NCI-H748 (cell line): ENCODE results near the gene UBA7.
A peak's percentile ranks its signal among the peaks of the same experiment; 100 is the strongest.

Experiments used
- DNase-seq: peaks from one replicate; lab custom pipeline; 2025; ENCODE audit not compliant: unreplicated experiment; lab: John Stamatoyannopoulos, UW

The UBA7 gene

GRCh38 chr3:49805897-49806701 is 7.7 kb downstream of the UBA7 start:
- DNase-seq = no peak

GRCh38 chr3:49805367-49805782 is 8.4 kb downstream of the UBA7 start:
- DNase-seq = no peak

GRCh38 chr3:49804141-49805041 is 9.4 kb downstream of the UBA7 start:
- no peak for DNase-seq

GRCh38 chr3:49803465-49804140 is 10.2 kb downstream of the UBA7 start:
- peak; percentile 57 for DNase-seq

- peak; percentile 82 for DNase-seq
Observed at GRCh38 chr3:49802719-49803464, 10.9 kb downstream of the UBA7 start, which contains the start of gene INKA1. INKA1 (plus strand) TSS chr3:49803261; CDS start chr3:49803393, 132 bp downstream.

- no peak for DNase-seq
Observed at GRCh38 chr3:49801160-49801559, 12.6 kb downstream of the UBA7 start.

GRCh38 chr3:49799761-49800160 is 14.0 kb downstream of the UBA7 start, which contains the start of gene CDHR4:
CDHR4 (minus strand) TSS chr3:49799873; CDS start chr3:49799812, 61 bp downstream.
- DNase-seq = no peak

- no peak for DNase-seq
Observed at GRCh38 chr3:49799105-49799504, 14.6 kb downstream of the UBA7 start.

- DNase-seq = no peak
Observed at GRCh38 chr3:49794926-49795905, 18.5 kb downstream of the UBA7 start.

- no peak for DNase-seq
Observed at GRCh38 chr3:49794431-49794830, 19.3 kb downstream of the UBA7 start.

- DNase-seq = no peak
Observed at GRCh38 chr3:49793486-49794085, 20.2 kb downstream of the UBA7 start.

- no peak for DNase-seq
Observed at GRCh38 chr3:49792371-49793150, 21.2 kb downstream of the UBA7 start.

- DNase-seq = no peak
Observed at GRCh38 chr3:49791571-49791970, 22.2 kb downstream of the UBA7 start.

- DNase-seq = no peak
Observed at GRCh38 chr3:49790626-49791411, 22.9 kb downstream of the UBA7 start.

- no peak for DNase-seq
Observed at GRCh38 chr3:49788056-49788455, 25.7 kb downstream of the UBA7 start.

- no peak for DNase-seq
Observed at GRCh38 chr3:49787536-49787935, 26.2 kb downstream of the UBA7 start.

GRCh38 chr3:49787182-49787464 is 26.6 kb downstream of the UBA7 start:
- no peak for DNase-seq
